SK-N-SH treated with all-trans-retinoic acid at 6 μM for 48 hours (cell line): ENCODE results near the gene SEMA5A.

Experiments used
- ARNTL ChIP-seq: fragments of 450-650 bp; formaldehyde crosslinking; IDR thresholded peaks from 2 replicates; pipeline ENCODE4 v1.5.0; 2020; ENCODE audit warnings: low read depth, mild to moderate bottlenecking, moderate library complexity, borderline replicate concordance
- BACH2 ChIP-seq: fragments of 250-450 bp; sonication (Bioruptor Pico); IDR thresholded peaks from 2 replicates; pipeline ENCODE4 v1.9.0; 2021; ENCODE audit warnings: mild to moderate bottlenecking, borderline replicate concordance
- OSR1 ChIP-seq: fragments of 250-450 bp; sonication (Bioruptor Pico); IDR thresholded peaks from 2 replicates; pipeline ENCODE4 v1.8.0; 2022; ENCODE audit warnings: moderate library complexity, mild to moderate bottlenecking, inconsistent platforms
- RARB ChIP-seq: fragments of 250-450 bp; sonication (Bioruptor Pico); IDR thresholded peaks from 2 replicates; pipeline ENCODE4 v1.8.0; 2021; ENCODE audit warnings: mild to moderate bottlenecking, moderate library complexity
- ZFP3 ChIP-seq: fragments of 250-450 bp; sonication (Bioruptor Pico); IDR thresholded peaks from 2 replicates; pipeline ENCODE4 v1.5.0; 2020; ENCODE audit warnings: mild to moderate bottlenecking, moderate library complexity
- ZFP30 ChIP-seq: fragments of 450-650 bp; formaldehyde crosslinking; IDR thresholded peaks from 2 replicates; pipeline ENCODE4 v1.5.0; 2022; ENCODE audit warnings: mild to moderate bottlenecking, moderate library complexity

GRCh38 chr5:9573796-9574195, 27.9 kb upstream of the SEMA5A start:
- TF ChIP-seq RARB (CRISPR knock-in tag) = no peak
- no peak for TF ChIP-seq ARNTL (CRISPR knock-in tag)
- TF ChIP-seq OSR1 (CRISPR knock-in tag) = no peak
- TF ChIP-seq BACH2 = no peak
- no peak for TF ChIP-seq ZFP30
- TF ChIP-seq ZFP3 (CRISPR knock-in tag) = no peak
